Endothelial cell of umbilical vein (primary cell): ENCODE data around the gene STRA6. TPM values are rescaled to one million over a fixed set of nuclear protein-coding genes. Genes with fewer than 3 reads are reported as not detected.

ENCODE experiments used
- BruUV-seq: library from RNA; stranded (reverse); fragments of 400-500 nt; replicated peaks from 2 replicates; lab custom pipeline; 2021; lab: Mats Ljungman, UMichigan
- CTCF ChIA-PET: fragments of 300-600, 350-600 bp; sonication (Branson Sonifier 250); formaldehyde crosslinking; loops from one replicate; lab custom pipeline; 2021; ENCODE audit warnings: antibody characterized with exemption, inconsistent platforms; lab: Charles Lee
- POLR2A ChIA-PET: fragments of 300-600, 350-600 bp; sonication (Branson Sonifier 250); formaldehyde crosslinking; loops from one replicate; lab custom pipeline; 2021; ENCODE audit warnings: antibody characterized with exemption, inconsistent platforms; lab: Charles Lee
- DNase-seq: peaks from one replicate; pipeline ENCODE4 v3.0.0-alpha.2; 2011; ENCODE audit warnings: low read depth, low spot score
- FAIRE-seq: peaks from 2 replicates; lab custom pipeline; 2011; peaks lifted over from hg19 to GRCh38; lab: Jason Lieb, UNC
- H2AFZ ChIP-seq: 2 replicates; pipeline ENCODE4 v1.6.0; 2012; ENCODE audit warnings: low read depth, low read length, control low read depth, inconsistent platforms
- H3K27ac ChIP-seq: 2 replicates; pipeline ENCODE4 v1.5.1; 2011; ENCODE audit warnings: low read depth, mild to moderate bottlenecking, control low read depth, low read length, moderate library complexity; ENCODE audit not compliant: insufficient read depth
- H3K27me3 ChIP-seq, 2 experiments: 2 replicates each; pipeline versions ENCODE4 v1.6.0 to v1.6.1; 2011; ENCODE audit warnings: low read length in 2 of 2, mixed read lengths in 1 of 2; ENCODE audit not compliant: control insufficient read depth in 2 of 2, insufficient read depth in 2 of 2
- H3K36me3 ChIP-seq, 2 experiments: 2 replicates in 1 of 2; 3 replicates in 1 of 2; pipeline ENCODE4 v1.5.1; 2011; ENCODE audit warnings: low read length in 2 of 2, mild to moderate bottlenecking in 1 of 2, moderate library complexity in 1 of 2; ENCODE audit not compliant: control insufficient read depth in 2 of 2, insufficient read depth in 2 of 2; ENCODE audit errors: extremely low read depth in 1 of 2
- H3K4me1 ChIP-seq: 3 replicates; pipeline ENCODE4 v1.5.1; 2011; ENCODE audit warnings: mild to moderate bottlenecking, low read length; ENCODE audit not compliant: control insufficient read depth, insufficient read depth; ENCODE audit errors: extremely low read depth
- H3K4me2 ChIP-seq: 2 replicates; pipeline ENCODE4 v1.6.1; 2011; ENCODE audit warnings: low read length, control low read depth, mixed read lengths; ENCODE audit not compliant: insufficient read depth
- H3K4me3 ChIP-seq, 3 experiments: fragments of 200-600 bp in 1 of 3; sonication (generic), shearing (Covaris generic) in 1 of 3; replicated peaks in 1 of 3; 2 replicates each; pipeline ENCODE4 v1.5.1; 2011 to 2016; ENCODE audit warnings: control low read depth in 3 of 3, low read length in 3 of 3, mild to moderate bottlenecking in 2 of 3, inconsistent platforms in 1 of 3, low read depth in 1 of 3, moderate library complexity in 1 of 3; ENCODE audit not compliant: insufficient read depth in 1 of 3
- H3K79me2 ChIP-seq: 2 replicates; pipeline ENCODE4 v1.6.0; 2012; ENCODE audit warnings: low read length, inconsistent platforms; ENCODE audit not compliant: control insufficient read depth, insufficient read depth
- H3K9ac ChIP-seq: replicated peaks from 2 replicates; pipeline ENCODE3; 2011; ENCODE audit warnings: low read length, control low read depth; ENCODE audit not compliant: insufficient read depth; ENCODE audit errors: extremely low read depth
- H3K9me1 ChIP-seq: replicated peaks from 3 replicates; pipeline ENCODE4 v1.6.0; 2011; ENCODE audit warnings: mild to moderate bottlenecking, low read length; ENCODE audit not compliant: control insufficient read depth, insufficient read depth; ENCODE audit errors: extremely low read depth
- H3K9me3 ChIP-seq: replicated peaks from 2 replicates; pipeline ENCODE4 v1.5.1; 2012; ENCODE audit warnings: low read length, inconsistent platforms; ENCODE audit not compliant: control insufficient read depth, insufficient read depth
- H4K20me1 ChIP-seq: replicated peaks from 2 replicates; pipeline ENCODE3; 2011; ENCODE audit warnings: mild to moderate bottlenecking, low read length; ENCODE audit not compliant: control insufficient read depth, insufficient read depth; ENCODE audit errors: extremely low read depth
- CTCF ChIP-seq, 2 donors: IDR thresholded peaks; 1 replicate in 1 of 2; 2 replicates in 1 of 2; pipeline ENCODE4 v1.5.1; 2011; ENCODE audit warnings: low read length in 2 of 2, mild to moderate bottlenecking in 2 of 2, moderate library complexity in 2 of 2, control low read depth in 1 of 2, inconsistent platforms in 1 of 2, low read depth in 1 of 2; ENCODE audit not compliant: insufficient read depth in 1 of 2; ENCODE audit errors: extremely low read depth in 1 of 2
- FOS ChIP-seq: IDR thresholded peaks from 2 replicates; pipeline ENCODE4 v1.6.1; 2011; ENCODE audit warnings: mild to moderate bottlenecking, low read length, moderate library complexity, borderline replicate concordance; ENCODE audit not compliant: insufficient read depth
- JUN ChIP-seq: IDR thresholded peaks from 2 replicates; pipeline ENCODE4 v1.6.1; 2011; ENCODE audit warnings: borderline replicate concordance, low read depth; ENCODE audit not compliant: insufficient read length, insufficient read depth
- MAX ChIP-seq: IDR thresholded peaks from 2 replicates; pipeline ENCODE4 v1.6.1; 2011; ENCODE audit not compliant: insufficient read depth, insufficient read length
- MYC ChIP-seq: IDR thresholded peaks from one replicate; pipeline ENCODE4 v1.6.1; 2011; ENCODE audit warnings: mild to moderate bottlenecking, low read depth, low read length
- dilution Hi-C: fragments of 300-500 bp; cut with MboI; formaldehyde crosslinking; loops from one replicate; pipeline ENCODE4 v1.15.0; 2019; ENCODE audit warnings: low sequenced_read_pairs; ENCODE audit not compliant: extremely low pct_ligation_motif_present
- intact Hi-C: fragments of 100-400 bp; cut with micrococcal nuclease; formaldehyde crosslinking; loops from one replicate; pipeline ENCODE4 v1.10.0; 2022
- polyA plus RNA-seq, 4 experiments: library from polyadenylated mRNA; depleted of rRNA in 3 of 4; stranded (reverse) in 3 of 4; unstranded in 1 of 4; fragments of >200 nt; gene quantifications; 2 replicates each; pipeline versions ENCODE4 v1.2.1 to v1.2.3, GENCODE V29; 2011 to 2012; ENCODE audit warnings: missing spikeins in 1 of 4
- total RNA-seq: library from RNA; stranded (reverse); gene quantifications from 2 replicates; pipeline ENCODE4 v1.2.3, GENCODE V29; 2021

The STRA6 gene
- total and polyA plus RNA-seq, 2 donors (not counting 3 experiments of a cell fraction or from before 2014, with no cell fraction given): not detected

- TF ChIP-seq CTCF (IDR thresholded peaks at IDR 0.05; ENCODE audit: extremely low read depth in 1 of 2, insufficient read depth in 1 of 2, low read depth in 1 of 2, low read length in 2 of 2): no peak
- TF ChIP-seq MYC: no peak
- TF ChIP-seq JUN: no peak
- no peak overlapping the region for H3K27ac ChIP-seq
- no peaks in the 10 kb centered on the region for H3K9me1 ChIP-seq
- ChIA-PET POLR2A (no interaction called here), CTCF (interaction anchor here (2.5 kb wide), 1 partner anchor 10 kb away, joined by 13 read pairs; no protein-coding TSS in a partner anchor)
- DNase-seq (no peak), FAIRE-seq (no peak)
- dilution Hi-C loops: no loop called here
- no peak overlapping the region for H3K4me3 ChIP-seq
- H4K20me1 ChIP-seq: no peaks in the 10 kb centered on the region
- H3K9me3 ChIP-seq: no peaks in the 10 kb centered on the region
- H3K4me1 ChIP-seq: no peaks in the 10 kb centered on the region
- H3K27me3 ChIP-seq: peaks cover 6 to 9% of the 10 kb centered on the region in 2 experiments
- H3K4me2 ChIP-seq: no peak overlapping the region
- no TSS peak for BruUV-seq
- no peaks in the 10 kb centered on the region for H3K36me3 ChIP-seq
- H3K9ac ChIP-seq: no peak overlapping the region
- H2AFZ ChIP-seq: no peak overlapping the region
- intact Hi-C loops: loop anchor here (10.0 kb wide), 1 partner anchor 515 kb away; the partner anchor contains the start of gene CYP1A2
- no peaks in the 10 kb centered on the region for H3K79me2 ChIP-seq
Observed at GRCh38 chr15:74229686-74230085, 27.1 kb upstream of the STRA6 start.

GRCh38 chr15:74228723-74229081 lies 26.1 kb upstream of the STRA6 start:
- Histone ChIP-seq H3K27ac (no peak overlapping the region), H3K9me3 (no peaks in the 10 kb centered on the region), H3K4me2 (no peak overlapping the region), H3K79me2 (no peaks in the 10 kb centered on the region), H2AFZ (no peak overlapping the region), H3K9ac (no peak overlapping the region), H3K4me3 (no peak overlapping the region), H3K4me1 (no peaks in the 10 kb centered on the region), H4K20me1 (no peaks in the 10 kb centered on the region), H3K27me3 (peaks cover 9 to 16% of the 10 kb centered on the region in 2 experiments), H3K9me1 (no peaks in the 10 kb centered on the region), H3K36me3 (no peaks in the 10 kb centered on the region)
- CTCF ChIA-PET: interaction anchor here (1.3 to 2.5 kb wide), 2 partner anchors 11 to 100 kb away, joined by 3 to 13 read pairs; no protein-coding TSS in a partner anchor
- FAIRE-seq (no peak), DNase-seq (no peak)
- no TSS peak for BruUV-seq
- TF ChIP-seq FOS: no peak
- TF ChIP-seq CTCF (IDR thresholded peaks at IDR 0.05; ENCODE audit: extremely low read depth in 1 of 2, insufficient read depth in 1 of 2, low read depth in 1 of 2, low read length in 2 of 2): no peak
- no peak for TF ChIP-seq MAX
- intact Hi-C loops (loop anchor here (10.0 kb wide), 1 partner anchor 516 kb away; the partner anchor contains the start of gene CYP1A2), dilution Hi-C loops (no loop called here)
- POLR2A ChIA-PET: interaction anchor here (1.3 kb wide), 1 partner anchor 9 kb away, joined by 3 read pairs; no protein-coding TSS in a partner anchor
